RWPE1 (cell line): ENCODE measurements around the gene NOVA1.

Experiments used
- CTCF ChIA-PET: fragments of 350-600 bp; sonication (Branson Sonifier 250); formaldehyde crosslinking; extraction: SDS; loops from one replicate; lab custom pipeline; 2021; lab: Yijun Ruan, JAX
- POLR2A ChIA-PET: fragments of 400-600 bp; formaldehyde crosslinking; extraction: SDS; loops from one replicate; lab custom pipeline; 2020; ENCODE audit warnings: antibody characterized with exemption; ENCODE audit not compliant: low non-redundant PET; lab: Yijun Ruan, JAX
- DNase-seq: peaks from one replicate; pipeline ENCODE4 v3.0.0; 2012; ENCODE audit warnings: low spot score
- H3K27ac ChIP-seq: fragments of 450-650 bp; 2 replicates; pipeline ENCODE4 v1.5.1; 2017
- TF ChIP-seq, protein P1 (sequence below): fragments of 450-650 bp; conservative IDR thresholded peaks from 2 replicates; pipeline ENCODE4 v1.5.1; 2017; ENCODE audit warnings: low read depth, mild to moderate bottlenecking

NOVA1 gene

DNA sequence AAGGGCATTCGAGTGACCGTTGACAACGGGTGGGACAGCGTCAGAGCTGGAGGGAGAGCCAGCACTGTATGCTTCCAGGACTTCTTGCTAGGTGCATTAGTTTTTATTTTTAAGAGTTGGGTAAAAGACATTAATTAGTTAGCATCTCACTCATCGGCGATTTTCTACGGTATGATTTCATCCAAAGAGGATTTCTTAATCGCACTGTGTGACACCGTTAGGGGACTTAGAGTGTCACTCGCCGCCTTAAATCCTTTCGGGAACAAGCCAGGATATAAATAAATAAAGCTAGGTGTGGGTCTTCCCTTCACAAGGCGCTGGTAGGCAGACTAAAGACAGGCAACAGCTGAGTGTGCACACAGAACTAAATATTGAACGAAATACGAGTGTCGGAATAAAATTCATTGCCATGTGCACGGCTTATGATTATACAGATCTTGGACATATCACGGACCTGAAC is 869 bp upstream of the NOVA1 start:
- DNase-seq, result no peak
- ChIA-PET POLR2A (no interaction called here), CTCF (no interaction called here)
- no peak overlapping the region for H3K27ac ChIP-seq
- TF ChIP-seq, protein P1, sequence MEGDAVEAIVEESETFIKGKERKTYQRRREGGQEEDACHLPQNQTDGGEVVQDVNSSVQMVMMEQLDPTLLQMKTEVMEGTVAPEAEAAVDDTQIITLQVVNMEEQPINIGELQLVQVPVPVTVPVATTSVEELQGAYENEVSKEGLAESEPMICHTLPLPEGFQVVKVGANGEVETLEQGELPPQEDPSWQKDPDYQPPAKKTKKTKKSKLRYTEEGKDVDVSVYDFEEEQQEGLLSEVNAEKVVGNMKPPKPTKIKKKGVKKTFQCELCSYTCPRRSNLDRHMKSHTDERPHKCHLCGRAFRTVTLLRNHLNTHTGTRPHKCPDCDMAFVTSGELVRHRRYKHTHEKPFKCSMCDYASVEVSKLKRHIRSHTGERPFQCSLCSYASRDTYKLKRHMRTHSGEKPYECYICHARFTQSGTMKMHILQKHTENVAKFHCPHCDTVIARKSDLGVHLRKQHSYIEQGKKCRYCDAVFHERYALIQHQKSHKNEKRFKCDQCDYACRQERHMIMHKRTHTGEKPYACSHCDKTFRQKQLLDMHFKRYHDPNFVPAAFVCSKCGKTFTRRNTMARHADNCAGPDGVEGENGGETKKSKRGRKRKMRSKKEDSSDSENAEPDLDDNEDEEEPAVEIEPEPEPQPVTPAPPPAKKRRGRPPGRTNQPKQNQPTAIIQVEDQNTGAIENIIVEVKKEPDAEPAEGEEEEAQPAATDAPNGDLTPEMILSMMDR, result no peak

DNA sequence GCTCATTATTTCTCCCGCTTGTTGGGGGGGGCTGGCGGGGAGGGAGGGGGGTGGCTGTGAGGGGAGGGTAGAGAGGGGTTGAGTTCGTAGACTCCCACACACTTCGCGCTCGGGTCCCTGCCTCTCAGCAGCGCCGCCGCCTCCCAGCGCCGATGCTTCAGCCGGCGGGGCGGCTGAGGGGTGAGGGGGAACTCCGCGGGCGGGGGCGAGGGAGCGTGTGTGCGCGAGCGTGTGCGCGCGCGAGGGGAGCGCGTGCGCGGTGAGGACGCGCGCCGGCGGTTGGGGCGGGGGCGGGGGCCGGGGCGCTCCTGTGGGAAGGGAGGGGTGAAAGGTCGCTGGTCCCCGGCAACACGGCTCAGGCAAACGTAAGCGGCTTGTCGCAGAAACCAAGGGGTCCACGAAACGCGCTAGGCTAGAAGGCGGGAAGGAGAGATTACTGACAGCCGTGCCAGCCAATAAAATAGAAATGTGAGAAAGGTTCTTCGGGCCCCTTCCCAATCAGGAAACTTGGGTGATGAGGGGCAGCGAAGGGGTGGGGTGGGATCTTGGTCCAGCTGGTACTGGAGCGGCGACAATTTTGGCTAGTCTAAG is 343 bp upstream of the NOVA1 start:
- DNase-seq, result peak; percentile 20
- no peak overlapping the region for H3K27ac ChIP-seq
- POLR2A ChIA-PET, result no interaction called here
- TF ChIP-seq, protein P1, result no peak
- CTCF ChIA-PET, result no interaction called here

DNA sequence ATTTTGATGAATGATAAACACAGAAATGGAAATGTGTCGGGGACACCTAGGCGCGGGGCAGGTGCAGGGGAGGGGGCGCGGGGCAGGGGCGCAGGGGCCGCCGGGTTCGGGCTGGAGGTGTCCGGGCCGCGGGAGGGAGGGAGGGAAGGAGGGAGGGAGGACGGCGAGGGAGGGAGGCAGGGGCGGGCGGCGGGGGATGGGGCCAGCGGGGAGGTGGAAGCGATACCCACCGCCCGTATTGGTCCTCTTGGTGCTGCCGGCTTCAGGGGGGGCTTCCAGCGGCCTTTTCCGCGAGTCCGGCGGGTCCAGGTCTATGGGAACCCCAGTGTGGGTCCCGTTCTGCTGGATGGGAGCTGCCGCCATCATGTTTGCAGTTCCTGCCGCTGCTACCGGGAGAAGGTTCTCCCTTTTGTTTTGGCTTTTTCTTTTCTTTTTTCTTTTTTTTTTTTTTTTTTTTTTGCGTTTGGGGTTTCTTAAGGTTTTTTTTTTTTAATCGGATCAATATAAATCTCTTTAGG is 703 bp downstream of the NOVA1 start:
- H3K27ac ChIP-seq, result no peak overlapping the region

DNA sequence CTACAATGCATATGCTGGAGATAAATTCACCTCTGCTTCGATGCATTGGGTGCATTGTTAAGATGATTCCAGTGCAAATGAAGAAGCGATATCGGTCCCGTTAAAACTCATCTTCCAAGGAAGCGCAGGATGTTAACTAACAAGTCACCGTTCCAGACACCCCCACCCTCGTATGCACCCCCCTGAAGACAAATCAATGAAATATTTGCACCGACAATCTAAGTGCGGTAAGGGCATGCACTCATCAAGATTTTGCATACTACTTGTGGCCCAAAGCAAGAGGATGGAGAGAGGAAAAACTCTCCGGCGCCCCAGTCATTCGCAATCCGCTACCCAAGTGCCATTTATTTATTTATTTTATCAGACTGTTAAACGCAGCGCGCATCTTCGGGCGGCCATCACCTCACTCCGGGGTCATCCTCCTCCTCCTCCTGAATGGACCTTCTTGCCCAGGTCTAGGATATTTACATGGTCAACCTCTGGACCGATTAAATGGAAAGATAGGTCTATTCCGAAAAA is 1.2 kb downstream of the NOVA1 start:
- POLR2A ChIA-PET, result no interaction called here
- no peak for DNase-seq
- CTCF ChIA-PET, result interaction anchor here (1.0 kb wide), 1 partner anchor 403 kb away, joined by 3 read pairs; no protein-coding TSS in a partner anchor
- TF ChIP-seq, protein P1, result no peak
- no peak overlapping the region for H3K27ac ChIP-seq

More for the DNA sequence above, 703 bp downstream of the NOVA1 start:
- no peak for DNase-seq
- TF ChIP-seq, protein P1, result no peak
- POLR2A ChIA-PET, result no interaction called here
- CTCF ChIA-PET, result no interaction called here

DNA sequence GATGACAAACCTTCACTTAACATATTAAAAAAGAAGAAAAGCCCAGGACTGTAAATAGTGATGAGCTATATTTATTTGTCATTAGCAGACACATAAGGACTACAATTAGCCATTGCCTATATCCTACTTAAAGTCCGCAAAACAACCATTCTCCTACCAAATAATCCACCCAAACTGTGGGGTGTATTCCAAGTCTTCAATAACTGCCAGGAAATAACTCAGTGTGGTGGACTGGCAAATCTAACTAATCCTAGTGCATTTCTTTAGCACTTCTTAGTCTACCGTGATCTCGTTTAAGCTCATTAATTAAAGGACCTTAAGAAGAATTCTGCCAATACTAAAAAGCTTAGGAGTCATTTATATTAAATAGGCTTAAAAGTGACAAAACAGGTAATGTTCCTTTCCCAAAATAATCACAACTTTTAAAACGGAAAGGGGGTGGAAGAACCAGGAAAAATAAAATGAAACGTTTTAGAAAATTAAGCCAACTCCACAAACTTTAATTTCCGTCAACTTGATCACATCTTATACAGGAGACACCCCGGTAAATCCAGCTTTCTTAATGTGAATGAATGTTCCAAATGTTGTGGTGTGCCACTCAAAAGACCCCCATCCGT is 1.8 kb downstream of the NOVA1 start:
- DNase-seq, result no peak
- ChIA-PET POLR2A (no interaction called here), CTCF (interaction anchor here (0.6 to 1.0 kb wide), 2 partner anchors 15 to 404 kb away, joined by 3 read pairs; no protein-coding TSS in a partner anchor)
- no peak overlapping the region for H3K27ac ChIP-seq
- TF ChIP-seq, protein P1, result no peak

DNA sequence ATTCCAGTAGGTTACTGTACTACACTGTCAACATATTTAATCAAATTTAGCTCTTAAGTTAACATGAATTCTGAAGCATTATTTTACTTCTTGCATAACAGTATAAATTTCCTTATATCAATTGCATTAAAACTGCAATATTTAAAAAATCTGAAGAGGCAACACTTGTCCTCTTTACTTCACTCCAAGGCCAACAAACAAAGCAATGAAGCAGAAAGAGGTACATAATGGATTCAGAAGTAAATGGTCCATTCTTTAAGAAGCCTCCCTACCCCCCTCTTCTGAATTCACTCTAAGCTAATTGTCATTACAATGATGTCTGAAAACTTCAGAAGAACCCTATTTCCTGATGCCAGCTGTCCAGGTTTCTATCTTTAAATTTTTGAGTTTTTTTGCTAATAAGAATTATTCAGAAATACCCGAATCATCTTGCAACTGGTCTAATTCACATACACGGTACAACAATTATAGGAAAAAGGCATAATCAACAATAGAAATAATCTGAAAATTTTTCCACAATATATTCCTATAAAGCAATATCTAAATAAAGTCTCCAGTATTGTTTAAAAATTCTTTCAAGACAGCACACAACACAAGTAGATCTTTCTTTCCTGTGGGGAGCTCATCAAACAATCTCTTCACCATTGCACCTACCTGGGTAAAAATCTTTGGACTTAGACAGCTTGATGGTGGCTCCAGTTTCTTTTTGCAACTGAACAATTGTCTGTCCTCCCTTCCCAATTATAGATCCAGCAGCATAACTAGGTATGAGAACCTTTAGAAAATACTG is 2.9 kb downstream of the NOVA1 start:
- CTCF ChIA-PET, result no interaction called here
- no peak overlapping the region for H3K27ac ChIP-seq
- TF ChIP-seq, protein P1, result no peak
- DNase-seq, result no peak
- POLR2A ChIA-PET, result no interaction called here
